SK-N-MC (cell line): ENCODE results near the gene MRAP.

Experiments
- EZH2 ChIP-seq: fragments of 200-600 bp; sonication (generic); IDR thresholded peaks from one replicate; pipeline ENCODE4 v1.6.1; 2017; ENCODE audit warnings: antibody characterized with exemption
- POLR2AphosphoS5 ChIP-seq: IDR thresholded peaks from 2 replicates; pipeline ENCODE4 v1.6.1; 2012; ENCODE audit warnings: mild to moderate bottlenecking, low read depth, low read length, borderline replicate concordance

- TF ChIP-seq POLR2AphosphoS5, result no peak
- TF ChIP-seq EZH2, result no peak
These were observed 54.5 kb downstream of the MRAP start for GRCh38 chr21:32353002-32353711.
